ENCODE results near the gene FBN2.

The FBN2 gene

DNA sequence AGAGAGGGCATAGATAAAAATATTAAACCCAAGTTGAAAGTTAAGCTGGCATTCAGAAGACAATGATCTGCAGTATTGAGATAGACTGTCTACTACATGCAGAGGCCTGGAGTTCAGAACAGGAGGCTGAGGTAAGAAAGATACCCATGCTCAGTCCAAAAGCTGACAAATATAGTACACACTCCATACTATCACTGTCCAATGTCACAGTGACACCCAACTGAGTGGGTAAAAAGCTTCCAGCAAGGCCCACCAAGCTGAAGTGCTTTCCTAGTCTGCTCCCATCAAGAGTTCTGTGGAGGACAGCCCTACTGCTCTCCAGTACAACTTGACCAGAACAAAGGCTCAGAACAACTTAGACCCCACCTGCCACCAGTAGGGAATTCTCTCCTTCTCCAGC, 329.6 kb downstream of the FBN2 start:
- Histone ChIP-seq H3K4me1 (ENCODE audit: insufficient read depth, low read length, poor library complexity, severe bottlenecking) (no peaks in the 10 kb centered on the region), H2AFZ (ENCODE audit: low read length) (no peak overlapping the region), H3F3A (ENCODE audit: low read depth) (no peaks in the 10 kb centered on the region), H3K27me3 (ENCODE audit: insufficient read depth, low read length, poor library complexity, severe bottlenecking) (no peaks in the 10 kb centered on the region), H4K20me1 (ENCODE audit: insufficient read depth, low read length, poor library complexity, severe bottlenecking) (no peaks in the 10 kb centered on the region), H3K36me3 (ENCODE audit: insufficient read depth, low read length) (no peaks in the 10 kb centered on the region), H3K4me2 (ENCODE audit: low read depth, low read length, poor library complexity, severe bottlenecking) (no peak overlapping the region), H3K79me2 (ENCODE audit: insufficient read depth, low read length) (no peaks in the 10 kb centered on the region), H3K9ac (ENCODE audit: low read depth, low read length, poor library complexity, severe bottlenecking) (no peak overlapping the region), H3K4me3 (ENCODE audit: low read length, poor library complexity, severe bottlenecking) (no peak overlapping the region), H3K9me3 (ENCODE audit: insufficient read depth, low read depth, low read length) (no peaks in the 10 kb centered on the region), H3K9me2 (replicated peaks; ENCODE audit: low read depth, low read length) (no peaks in the 10 kb centered on the region)
- TF ChIP-seq, protein P1, sequence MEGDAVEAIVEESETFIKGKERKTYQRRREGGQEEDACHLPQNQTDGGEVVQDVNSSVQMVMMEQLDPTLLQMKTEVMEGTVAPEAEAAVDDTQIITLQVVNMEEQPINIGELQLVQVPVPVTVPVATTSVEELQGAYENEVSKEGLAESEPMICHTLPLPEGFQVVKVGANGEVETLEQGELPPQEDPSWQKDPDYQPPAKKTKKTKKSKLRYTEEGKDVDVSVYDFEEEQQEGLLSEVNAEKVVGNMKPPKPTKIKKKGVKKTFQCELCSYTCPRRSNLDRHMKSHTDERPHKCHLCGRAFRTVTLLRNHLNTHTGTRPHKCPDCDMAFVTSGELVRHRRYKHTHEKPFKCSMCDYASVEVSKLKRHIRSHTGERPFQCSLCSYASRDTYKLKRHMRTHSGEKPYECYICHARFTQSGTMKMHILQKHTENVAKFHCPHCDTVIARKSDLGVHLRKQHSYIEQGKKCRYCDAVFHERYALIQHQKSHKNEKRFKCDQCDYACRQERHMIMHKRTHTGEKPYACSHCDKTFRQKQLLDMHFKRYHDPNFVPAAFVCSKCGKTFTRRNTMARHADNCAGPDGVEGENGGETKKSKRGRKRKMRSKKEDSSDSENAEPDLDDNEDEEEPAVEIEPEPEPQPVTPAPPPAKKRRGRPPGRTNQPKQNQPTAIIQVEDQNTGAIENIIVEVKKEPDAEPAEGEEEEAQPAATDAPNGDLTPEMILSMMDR (conservative IDR thresholded peaks at IDR 0.05; ENCODE audit: low read length) = no peak
- no peak for TF ChIP-seq EZH2phosphoT487 (IDR thresholded peaks at IDR 0.05; ENCODE audit: borderline replicate concordance)

Data from Loucy (cell line).